SH-SY5Y (cell line): ENCODE results near the gene PIK3R1.

Source experiments
- GATA2 ChIP-seq: IDR thresholded peaks from 2 replicates; pipeline ENCODE4 v1.6.1; 2011; ENCODE audit warnings: mild to moderate bottlenecking, low read depth, low read length
- GATA3 ChIP-seq: IDR thresholded peaks from 2 replicates; pipeline ENCODE4 v1.6.1; 2011; ENCODE audit warnings: low read depth, mild to moderate bottlenecking, low read length, moderate library complexity

DNA sequence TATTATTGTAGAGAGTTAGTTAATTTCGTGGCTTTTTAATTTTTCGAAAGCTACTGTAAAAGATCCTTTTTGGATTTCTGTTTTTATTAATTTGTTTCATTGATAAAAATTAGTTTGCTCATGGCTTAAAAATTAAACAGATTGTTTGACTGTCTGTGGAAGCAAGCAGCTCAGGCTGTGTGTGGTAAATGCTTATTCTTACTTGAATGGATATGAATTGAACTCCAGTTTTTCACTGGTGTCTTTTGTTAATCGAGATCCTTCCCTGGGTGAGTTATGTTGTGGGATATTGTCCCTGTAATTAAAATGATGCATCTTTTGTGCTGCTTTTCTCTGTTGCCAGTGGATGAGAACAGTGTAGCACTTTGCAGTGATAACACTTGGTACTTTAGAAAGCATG, 75.3 kb downstream of the PIK3R1 start:
- no peak for TF ChIP-seq GATA2
- TF ChIP-seq GATA3 = no peak
